CD14-positive monocyte (primary cell): ENCODE measurements around the gene HMCN2. TPM values are rescaled to one million over a fixed set of nuclear protein-coding genes. Genes with fewer than 3 reads are reported as not detected.

Source experiments
- DNase-seq, 3 donors: peaks; one replicate each; pipeline ENCODE4 v3.0.0-alpha.2; 2011 to 2022
- H2AFZ ChIP-seq: 2 replicates; pipeline ENCODE4 v1.6.0; 2012; ENCODE audit warnings: mild to moderate bottlenecking, low read depth, low read length, inconsistent platforms; ENCODE audit not compliant: insufficient read depth, poor library complexity, severe bottlenecking
- H3K27ac ChIP-seq, 2 donors: 1 replicate in 1 of 2; 2 replicates in 1 of 2; pipeline ENCODE4 v1.5.1; 2012 to 2013; ENCODE audit warnings: low read length in 2 of 2, control low read depth in 1 of 2, inconsistent platforms in 1 of 2, low read depth in 1 of 2, mild to moderate bottlenecking in 1 of 2
- H3K27me3 ChIP-seq, 2 donors: one replicate each; pipeline versions ENCODE4 v1.6.0 to v1.6.1; 2011 to 2013; ENCODE audit warnings: low read length in 2 of 2; ENCODE audit not compliant: control insufficient read depth in 2 of 2, insufficient read depth in 2 of 2
- H3K36me3 ChIP-seq, 2 donors: replicated peaks in 1 of 2; 1 replicate in 1 of 2; 2 replicates in 1 of 2; pipeline versions ENCODE4 v1.5.1 to v1.6.1; 2012 to 2013; ENCODE audit warnings: low read length in 2 of 2, control low read depth in 1 of 2, inconsistent platforms in 1 of 2, mild to moderate bottlenecking in 1 of 2; ENCODE audit not compliant: insufficient read depth in 2 of 2, control insufficient read depth in 1 of 2
- H3K4me1 ChIP-seq, 2 donors: 1 replicate in 1 of 2; 2 replicates in 1 of 2; pipeline versions ENCODE4 v1.5.1 to v1.6.1; 2012 to 2013; ENCODE audit warnings: low read length in 2 of 2, control low read depth in 1 of 2, inconsistent platforms in 1 of 2, mild to moderate bottlenecking in 1 of 2, moderate library complexity in 1 of 2; ENCODE audit not compliant: insufficient read depth in 2 of 2, control insufficient read depth in 1 of 2
- H3K4me2 ChIP-seq: replicated peaks from 2 replicates; pipeline ENCODE3; 2012; ENCODE audit warnings: low read length, moderate library complexity, mild to moderate bottlenecking; ENCODE audit not compliant: poor library complexity, severe bottlenecking; ENCODE audit errors: extremely low read depth
- H3K4me3 ChIP-seq, 3 experiments: fragments of 200-600 bp in 1 of 3; sonication (generic) in 1 of 3; replicated peaks in 1 of 3; 1 replicate in 2 of 3; 2 replicates in 1 of 3; pipeline ENCODE4 v1.5.1; 2011 to 2013; ENCODE audit warnings: low read length in 3 of 3, mild to moderate bottlenecking in 3 of 3, control low read depth in 2 of 3, low read depth in 2 of 3, inconsistent platforms in 1 of 3, moderate library complexity in 1 of 3
- H3K79me2 ChIP-seq: 2 replicates; pipeline ENCODE4 v1.6.0; 2012; ENCODE audit warnings: mild to moderate bottlenecking, control low read depth, inconsistent platforms, low read length, moderate library complexity; ENCODE audit not compliant: insufficient read depth
- H3K9ac ChIP-seq: 2 replicates; pipeline ENCODE4 v1.6.0; 2017; ENCODE audit warnings: low read length, mild to moderate bottlenecking; ENCODE audit not compliant: insufficient read depth, poor library complexity, severe bottlenecking
- H3K9me3 ChIP-seq, 2 donors: replicated peaks in 1 of 2; 1 replicate in 1 of 2; 2 replicates in 1 of 2; pipeline versions ENCODE4 v1.5.1 to v1.6.1; 2012 to 2013; ENCODE audit warnings: low read length in 2 of 2, control low read depth in 1 of 2; ENCODE audit not compliant: control insufficient read depth in 1 of 2, insufficient read depth in 1 of 2
- H4K20me1 ChIP-seq: 2 replicates; pipeline ENCODE4 v1.6.0; 2012; ENCODE audit warnings: mild to moderate bottlenecking, low read length, control low read depth, moderate library complexity; ENCODE audit not compliant: insufficient read depth
- H3K27ac Mint-ChIP-seq, 7 donors: one replicate each; pipeline ENCODE4 v1.8.0; 2020; ENCODE audit warnings: mild to moderate bottlenecking in 7 of 7, mixed read lengths in 7 of 7, moderate library complexity in 6 of 7, inconsistent platforms in 2 of 7
- H3K27me3 Mint-ChIP-seq, 3 donors: one replicate each; pipeline ENCODE4 v1.8.0; 2021 to 2022; ENCODE audit warnings: low read depth in 3 of 3, mild to moderate bottlenecking in 3 of 3, mixed read lengths in 3 of 3, moderate library complexity in 3 of 3, inconsistent platforms in 1 of 3
- H3K36me3 Mint-ChIP-seq, 2 donors: one replicate each; pipeline ENCODE4 v1.8.0; 2020; ENCODE audit warnings: mixed read lengths in 2 of 2, inconsistent platforms in 1 of 2, mild to moderate bottlenecking in 1 of 2
- H3K4me1 Mint-ChIP-seq: one replicate; pipeline ENCODE4 v1.8.0; 2020; ENCODE audit warnings: mild to moderate bottlenecking, mixed read lengths
- H3K4me3 Mint-ChIP-seq, 2 donors: one replicate each; pipeline ENCODE4 v1.8.0; 2020; ENCODE audit warnings: mild to moderate bottlenecking in 2 of 2, mixed read lengths in 2 of 2, moderate library complexity in 1 of 2
- H3K9me3 Mint-ChIP-seq, 7 donors: one replicate each; pipeline ENCODE4 v1.8.0; 2020 to 2022; ENCODE audit warnings: mixed read lengths in 7 of 7, mild to moderate bottlenecking in 6 of 7, moderate library complexity in 6 of 7, inconsistent platforms in 2 of 7
- CTCF ChIP-seq: fragments of 200-600 bp; IDR thresholded peaks from one replicate; pipeline ENCODE4 v1.8.0; 2022; ENCODE audit warnings: antibody characterized with exemption, mild to moderate bottlenecking
- WGBS: methylation state at CpG from one replicate; pipeline ENCODE4 v1.1.5; 2013; ENCODE audit warnings: missing lambda C conversion rate; ENCODE audit not compliant: insufficient coverage; 5-methylcytosine and 5-hydroxymethylcytosine counted together
- intact Hi-C, 2 donors: fragments of 100-400 bp; cut with micrococcal nuclease; formaldehyde crosslinking; loops; one replicate each; pipeline versions ENCODE4 v1.15.0 to v1.15.1; 2023
- polyA plus RNA-seq, 3 donors: library from polyadenylated mRNA; depleted of rRNA in 1 of 3; unstranded in 2 of 3; stranded (reverse) in 1 of 3; fragments of 300-500 nt in 2 of 3; fragments of >200 nt in 1 of 3; fragmentation: Illumina TruSeq in 2 of 3; gene quantifications; 1 replicate in 2 of 3; 2 replicates in 1 of 3; pipeline ENCODE4 v1.2.3, GENCODE V29; 2012 to 2021

The HMCN2 gene
- polyA plus RNA-seq, 3 donors, result not detected

- no peaks in the 10 kb centered on the region for H3K36me3 Mint-ChIP-seq
- Histone ChIP-seq H3K4me2 (no peak overlapping the region), H4K20me1 (no peaks in the 10 kb centered on the region), H3K9ac (no peak overlapping the region), H3K27ac (no peak overlapping the region), H3K4me1 (no peaks in the 10 kb centered on the region), H3K4me3 (no peak overlapping the region), H3K27me3 (peaks cover 7 to 63% of the 10 kb centered on the region in 2 donors), H2AFZ (no peak overlapping the region), H3K79me2 (no peaks in the 10 kb centered on the region), H3K36me3 (no peaks in the 10 kb centered on the region), H3K9me3 (no peaks in the 10 kb centered on the region)
- no peak for TF ChIP-seq CTCF
- 88% methylated on average over 10 of the region's 10 CpGs for WGBS
- DNase-seq, result no peak
- H3K9me3 Mint-ChIP-seq, result peaks cover 0 to 3% (median 0%) of the 10 kb centered on the region in 7 donors
- no peaks in the 10 kb centered on the region for H3K4me1 Mint-ChIP-seq
- intact Hi-C loops, result no loop called here
- H3K27ac Mint-ChIP-seq, result no peak overlapping the region
- peaks cover 54 to 81% (median 64%) of the 10 kb centered on the region in 3 donors for H3K27me3 Mint-ChIP-seq
- H3K4me3 Mint-ChIP-seq, result no peak overlapping the region
These were observed 204.7 kb downstream of the HMCN2 start for GRCh38 chr9:130470269-130470668.

- no peaks in the 10 kb centered on the region for H3K4me1 ChIP-seq
- no peak for TF ChIP-seq CTCF
- H3K27me3 ChIP-seq, result peaks cover 7 to 60% of the 10 kb centered on the region in 2 donors
- no peak overlapping the region for H3K4me2 ChIP-seq
- no peak overlapping the region for H3K4me3 ChIP-seq
- no peak overlapping the region for H3K4me3 Mint-ChIP-seq
- H2AFZ ChIP-seq, result no peak overlapping the region
- H3K9ac ChIP-seq, result no peak overlapping the region
- H3K36me3 Mint-ChIP-seq, result no peaks in the 10 kb centered on the region
- intact Hi-C loops, result no loop called here
- no peak overlapping the region for H3K27ac Mint-ChIP-seq
- H4K20me1 ChIP-seq, result no peaks in the 10 kb centered on the region
- H3K79me2 ChIP-seq, result no peaks in the 10 kb centered on the region
- H3K27ac ChIP-seq, result no peak overlapping the region
- H3K27me3 Mint-ChIP-seq, result peaks cover 57 to 81% (median 64%) of the 10 kb centered on the region in 3 donors
- H3K9me3 ChIP-seq, result no peaks in the 10 kb centered on the region
- WGBS, result 93% methylated on average over 9 of the region's 12 CpGs
- H3K36me3 ChIP-seq, result no peaks in the 10 kb centered on the region
- H3K9me3 Mint-ChIP-seq, result peaks cover 0 to 3% (median 0%) of the 10 kb centered on the region in 7 donors
- DNase-seq, result no peak
- no peaks in the 10 kb centered on the region for H3K4me1 Mint-ChIP-seq
These were observed 205.4 kb downstream of the HMCN2 start for GRCh38 chr9:130470950-130471349.
